GM23338 (cell line): ENCODE measurements around the gene APBA2. TPM values are rescaled to one million over a fixed set of nuclear protein-coding genes. Genes with fewer than 3 reads are reported as not detected.

Experiments
- ATAC-seq: fragments of 200-7000 bp; cut with Tn5 transposase; 3 replicates; pipeline ENCODE4 v1.9.1; 2020
- DNase-seq: peaks from one replicate; pipeline ENCODE4 v3.0.0-alpha.2; 2015; ENCODE audit warnings: low spot score
- H2AFZ ChIP-seq: fragments of 200-600 bp; sonication (generic); 2 replicates; pipeline ENCODE4 v1.8.0; 2016; ENCODE audit warnings: antibody characterized with exemption, mild to moderate bottlenecking, moderate library complexity
- H3F3A ChIP-seq: fragments of 200-600 bp; sonication (generic); replicated peaks from 2 replicates; pipeline ENCODE4 v1.8.0; 2017; ENCODE audit warnings: antibody characterized with exemption, mixed run types, low read depth
- H3K27ac ChIP-seq: fragments of 200-600 bp; sonication (generic); 2 replicates; pipeline ENCODE4 v1.6.1; 2016; ENCODE audit warnings: low read depth
- H3K27me3 ChIP-seq: fragments of 200-600 bp; sonication (generic); 2 replicates; pipeline ENCODE4 v1.8.0; 2016; ENCODE audit warnings: mild to moderate bottlenecking, mixed run types, moderate library complexity; ENCODE audit not compliant: insufficient read depth
- H3K36me3 ChIP-seq: fragments of 200-600 bp; sonication (generic); 2 replicates; pipeline ENCODE4 v1.8.0; 2016; ENCODE audit warnings: mild to moderate bottlenecking; ENCODE audit not compliant: insufficient read depth
- H3K4me1 ChIP-seq: fragments of 200-600 bp; sonication (generic); 2 replicates; pipeline ENCODE4 v1.8.0; 2016; ENCODE audit warnings: mild to moderate bottlenecking, moderate library complexity; ENCODE audit not compliant: insufficient read depth
- H3K4me2 ChIP-seq: fragments of 200-600 bp; sonication (generic); 2 replicates; pipeline ENCODE4 v1.7.1; 2017; ENCODE audit warnings: mixed run types
- H3K4me3 ChIP-seq: fragments of 200-600 bp; sonication (generic); 2 replicates; pipeline ENCODE4 v1.6.1; 2016; ENCODE audit warnings: mixed run types
- H3K79me2 ChIP-seq: fragments of 200-600 bp; sonication (generic); replicated peaks from 2 replicates; pipeline ENCODE4 v1.8.0; 2017; ENCODE audit warnings: mild to moderate bottlenecking; ENCODE audit not compliant: insufficient read depth
- H3K9me2 ChIP-seq: fragments of 200-600 bp; sonication (generic); 2 replicates; pipeline ENCODE4 v1.8.0; 2017; ENCODE audit not compliant: insufficient read depth
- H4K20me1 ChIP-seq: fragments of 200-600 bp; sonication (generic); replicated peaks from 2 replicates; pipeline ENCODE4 v1.8.0; 2017; ENCODE audit warnings: mild to moderate bottlenecking; ENCODE audit not compliant: insufficient read depth
- H3K27ac Mint-ChIP-seq: 2 replicates; pipeline ENCODE4 v1.8.0; 2020; ENCODE audit warnings: inconsistent platforms, mild to moderate bottlenecking, moderate library complexity, mixed read lengths
- H3K27me3 Mint-ChIP-seq: 3 replicates; pipeline ENCODE4 v1.8.0; 2022; ENCODE audit warnings: low read depth, mild to moderate bottlenecking, moderate library complexity, mixed read lengths, inconsistent platforms; ENCODE audit not compliant: insufficient read depth, poor library complexity
- H3K36me3 Mint-ChIP-seq: 3 replicates; pipeline ENCODE4 v1.8.0; 2021; ENCODE audit warnings: low read depth, mild to moderate bottlenecking, inconsistent platforms, moderate library complexity, mixed read lengths
- H3K4me1 Mint-ChIP-seq: 3 replicates; pipeline ENCODE4 v1.8.0; 2020; ENCODE audit warnings: mild to moderate bottlenecking, inconsistent platforms, mixed read lengths
- H3K4me3 Mint-ChIP-seq: 3 replicates; pipeline ENCODE4 v1.8.0; 2021; ENCODE audit warnings: moderate library complexity, mild to moderate bottlenecking, inconsistent platforms, mixed read lengths
- H3K9me3 Mint-ChIP-seq: 3 replicates; pipeline ENCODE4 v1.8.0; 2020; ENCODE audit warnings: moderate library complexity, mild to moderate bottlenecking, inconsistent platforms, mixed read lengths
- CREB1 ChIP-seq: fragments of 250-450 bp; sonication (Bioruptor Pico); IDR thresholded peaks from 2 replicates; pipeline ENCODE4 v1.5.0; 2020; ENCODE audit warnings: low read depth, mild to moderate bottlenecking, moderate library complexity
- ETS1 ChIP-seq: IDR thresholded peaks from 2 replicates; pipeline ENCODE4 v1.6.1; 2016; ENCODE audit warnings: antibody characterized with exemption
- EZH2 ChIP-seq: fragments of 200-600 bp; sonication (generic); IDR thresholded peaks from one replicate; pipeline ENCODE4 v1.8.0; 2017; ENCODE audit warnings: antibody characterized with exemption, mild to moderate bottlenecking, low read depth; ENCODE audit not compliant: unreplicated experiment
- EZH2phosphoT487 ChIP-seq: fragments of 200-600 bp; sonication (generic); IDR thresholded peaks from one replicate; pipeline ENCODE4 v1.8.1; 2018; ENCODE audit warnings: antibody characterized with exemption; ENCODE audit not compliant: unreplicated experiment
- NANOG ChIP-seq: IDR thresholded peaks from 2 replicates; pipeline ENCODE4 v1.6.1; 2016; ENCODE audit warnings: antibody characterized with exemption, borderline replicate concordance
- STAT1 ChIP-seq: IDR thresholded peaks from one replicate; pipeline ENCODE4 v1.6.1; 2016; ENCODE audit warnings: antibody characterized with exemption; ENCODE audit not compliant: unreplicated experiment
- ZNF114 ChIP-seq: fragments of 250-450 bp; sonication (Bioruptor Pico); IDR thresholded peaks from 2 replicates; pipeline ENCODE4 v1.5.0; 2020; ENCODE audit warnings: mild to moderate bottlenecking, moderate library complexity
- ZNF331 ChIP-seq: fragments of 250-450 bp; sonication (Bioruptor Pico); IDR thresholded peaks from 2 replicates; pipeline ENCODE4 v1.5.0; 2020; ENCODE audit warnings: low read depth, mild to moderate bottlenecking, moderate library complexity
- ZNF462 ChIP-seq: fragments of 250-450 bp; sonication (Bioruptor Pico); IDR thresholded peaks from 2 replicates; pipeline ENCODE4 v1.5.0; 2020; ENCODE audit warnings: mild to moderate bottlenecking, moderate library complexity
- polyA plus RNA-seq: library from polyadenylated mRNA; unstranded; fragments of >200 nt; fragmentation: Nextera tagmentation; extraction: Ambion mirVana; gene quantifications from 2 replicates; pipeline ENCODE4 v1.2.1, GENCODE V29; 2016
- total RNA-seq: library from RNA; depleted of rRNA; stranded (reverse); fragments of >200 nt; shearing (Covaris generic); gene quantifications from 2 replicates; pipeline ENCODE4 v1.2.3, GENCODE V29; 2014

The APBA2 gene
- total and polyA plus RNA-seq, 2 experiments from 2014 or later = 5.9 to 24.7 TPM

GRCh38 chr15:28894631-28895030 lies 8.9 kb downstream of the APBA2 start (continued):
- TF ChIP-seq ZNF462 (CRISPR knock-in tag) (no peak), ETS1 (no peak), ZNF114 (CRISPR knock-in tag) (no peak), STAT1 (no peak), EZH2phosphoT487 (no peak), EZH2 (no peak), ZNF331 (CRISPR knock-in tag) (no peak), CREB1 (no peak)

- Histone ChIP-seq H3K36me3 (no peaks in the 10 kb centered on the region), H3K9me2 (no peaks in the 10 kb centered on the region), H3K4me1 (no peaks in the 10 kb centered on the region), H3K4me2 (no peak overlapping the region), H3K79me2 (0 out of 2 replicates have a peak, but pooled peaks cover 6% of the 10 kb centered on the region), H2AFZ (no peak overlapping the region), H3F3A (no peaks in the 10 kb centered on the region), H4K20me1 (no peaks in the 10 kb centered on the region), H3K4me3 (no peak overlapping the region), H3K27me3 (no peaks in the 10 kb centered on the region), H3K27ac (no peak overlapping the region)
- H3K27me3 Mint-ChIP-seq = peaks cover 4% of the 10 kb centered on the region
- no peak for ATAC-seq
- no peak overlapping the region for H3K4me3 Mint-ChIP-seq
- H3K36me3 Mint-ChIP-seq = peaks cover 24% of the 10 kb centered on the region
- H3K9me3 Mint-ChIP-seq = peaks cover 24% of the 10 kb centered on the region
- H3K4me1 Mint-ChIP-seq = peaks cover 4% of the 10 kb centered on the region
- no peak overlapping the region for H3K27ac Mint-ChIP-seq
- no peak for DNase-seq
- TF ChIP-seq ZNF462 (CRISPR knock-in tag) (no peak), EZH2phosphoT487 (no peak), NANOG (no peak)
Measured at GRCh38 chr15:28895146-28895545, 9.4 kb downstream of the APBA2 start.
